HCT116 (cell line): ENCODE data around the gene SPRED2.

Experiments
- CTCF ChIP-seq, 3 experiments: fragments of 200-600 bp in 1 of 3; sonication (generic) in 1 of 3; IDR thresholded peaks in 2 of 3; conservative IDR thresholded peaks in 1 of 3; 2 replicates each; pipeline ENCODE4 v1.5.1; 2012 to 2017; ENCODE audit warnings: low read depth in 2 of 3, low read length in 2 of 3, antibody characterized with exemption in 1 of 3, borderline replicate concordance in 1 of 3, control low read depth in 1 of 3, mild to moderate bottlenecking in 1 of 3, mixed read lengths in 1 of 3, mixed run types in 1 of 3, moderate library complexity in 1 of 3; ENCODE audit not compliant: insufficient read depth in 1 of 3
- JUND ChIP-seq: IDR thresholded peaks from 2 replicates; pipeline ENCODE4 v1.6.1; 2012
- POLR2AphosphoS5 ChIP-seq: IDR thresholded peaks from 2 replicates; pipeline ENCODE4 v1.6.1; 2011; ENCODE audit warnings: mild to moderate bottlenecking, low read depth, low read length, moderate library complexity
- TCF7L2 ChIP-seq: IDR thresholded peaks from 2 replicates; pipeline ENCODE4 v1.7.0; 2011; ENCODE audit warnings: borderline replicate concordance, inconsistent platforms; ENCODE audit not compliant: insufficient read depth, insufficient read length; ENCODE audit errors: extremely low read depth

GRCh38 chr2:65281627-65282351 lies 150.6 kb downstream of the SPRED2 start:
- TF ChIP-seq POLR2AphosphoS5 (no peak), TCF7L2 (no peak), JUND (no peak), CTCF (IDR thresholded peaks at IDR 0.05 in 2 of 3, conservative IDR thresholded peaks at IDR 0.05 in 1 of 3; ENCODE audit: borderline replicate concordance in 1 of 3, insufficient read depth in 1 of 3, low read depth in 2 of 3, low read length in 2 of 3) (no peak)
